GM06990 (cell line): ENCODE results near the gene GALK2.

Experiments used
- DNase-seq: peaks from one replicate; pipeline ENCODE4 v3.0.0-alpha.2; 2011; ENCODE audit not compliant: insufficient read length; ENCODE audit errors: extremely low read depth
- H3K27me3 ChIP-seq: replicated peaks from 2 replicates; pipeline ENCODE4 v1.6.0; 2011; ENCODE audit warnings: low read length; ENCODE audit not compliant: control insufficient read depth, insufficient read depth
- H3K36me3 ChIP-seq: 2 replicates; pipeline ENCODE4 v1.5.1; 2011; ENCODE audit warnings: low read length; ENCODE audit not compliant: control insufficient read depth, insufficient read depth
- H3K4me3 ChIP-seq: replicated peaks from 2 replicates; pipeline ENCODE4 v1.5.1; 2011; ENCODE audit warnings: low read depth, mild to moderate bottlenecking, control low read depth, low read length
- TF ChIP-seq, protein P1 (sequence below): IDR thresholded peaks from 2 replicates; pipeline ENCODE4 v1.5.1; 2011; ENCODE audit warnings: low read length, control low read depth, mild to moderate bottlenecking, inconsistent platforms; ENCODE audit not compliant: insufficient read depth, poor library complexity, severe bottlenecking

Gene GALK2

DNA sequence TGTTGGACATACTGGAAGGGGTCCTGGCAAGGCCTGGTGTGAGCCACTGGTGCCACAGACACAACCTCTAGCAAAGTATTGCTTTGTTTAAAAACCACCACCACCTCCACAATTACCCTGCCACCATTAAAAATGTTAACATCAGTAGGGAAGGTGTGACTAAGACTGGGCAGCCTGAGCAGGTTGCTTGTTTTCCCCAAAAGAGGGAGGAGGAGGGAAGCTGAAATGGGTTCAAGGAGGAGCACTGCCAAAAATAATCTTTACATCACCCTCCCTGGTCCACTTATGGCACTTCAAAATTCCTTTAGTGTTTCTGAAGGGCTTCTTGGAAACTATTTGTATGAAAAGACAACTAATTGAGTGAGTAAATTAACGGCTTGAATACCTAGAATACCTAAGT lies 153.2 kb downstream of the GALK2 start:
- TF ChIP-seq, protein P1, sequence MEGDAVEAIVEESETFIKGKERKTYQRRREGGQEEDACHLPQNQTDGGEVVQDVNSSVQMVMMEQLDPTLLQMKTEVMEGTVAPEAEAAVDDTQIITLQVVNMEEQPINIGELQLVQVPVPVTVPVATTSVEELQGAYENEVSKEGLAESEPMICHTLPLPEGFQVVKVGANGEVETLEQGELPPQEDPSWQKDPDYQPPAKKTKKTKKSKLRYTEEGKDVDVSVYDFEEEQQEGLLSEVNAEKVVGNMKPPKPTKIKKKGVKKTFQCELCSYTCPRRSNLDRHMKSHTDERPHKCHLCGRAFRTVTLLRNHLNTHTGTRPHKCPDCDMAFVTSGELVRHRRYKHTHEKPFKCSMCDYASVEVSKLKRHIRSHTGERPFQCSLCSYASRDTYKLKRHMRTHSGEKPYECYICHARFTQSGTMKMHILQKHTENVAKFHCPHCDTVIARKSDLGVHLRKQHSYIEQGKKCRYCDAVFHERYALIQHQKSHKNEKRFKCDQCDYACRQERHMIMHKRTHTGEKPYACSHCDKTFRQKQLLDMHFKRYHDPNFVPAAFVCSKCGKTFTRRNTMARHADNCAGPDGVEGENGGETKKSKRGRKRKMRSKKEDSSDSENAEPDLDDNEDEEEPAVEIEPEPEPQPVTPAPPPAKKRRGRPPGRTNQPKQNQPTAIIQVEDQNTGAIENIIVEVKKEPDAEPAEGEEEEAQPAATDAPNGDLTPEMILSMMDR, result no peak
- DNase-seq, result no peak
- H3K36me3 ChIP-seq, result peaks cover 2% of the 10 kb centered on the region
- no peaks in the 10 kb centered on the region for H3K27me3 ChIP-seq
- no peak overlapping the region for H3K4me3 ChIP-seq

DNA sequence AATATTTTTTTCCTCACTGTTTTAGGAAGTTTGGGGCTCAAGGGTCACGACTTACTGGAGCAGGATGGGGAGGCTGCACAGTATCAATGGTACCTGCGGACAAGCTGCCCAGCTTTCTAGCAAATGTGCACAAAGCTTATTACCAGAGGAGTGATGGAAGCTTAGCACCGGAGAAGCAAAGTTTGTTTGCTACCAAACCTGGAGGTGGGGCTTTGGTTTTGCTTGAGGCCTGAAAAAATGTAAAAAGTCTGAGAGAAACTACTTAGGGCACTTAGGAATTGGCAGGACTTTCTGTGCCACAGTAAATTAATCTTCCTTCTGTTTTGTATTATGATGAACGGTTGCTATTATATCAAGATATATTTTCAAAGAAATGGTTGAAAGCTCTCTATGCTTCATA lies 157.9 kb downstream of the GALK2 start:
- TF ChIP-seq, protein P1, result no peak
- Histone ChIP-seq H3K4me3 (no peak overlapping the region), H3K36me3 (no peaks in the 10 kb centered on the region; the same call in 1 of the 2 replicates)

DNA sequence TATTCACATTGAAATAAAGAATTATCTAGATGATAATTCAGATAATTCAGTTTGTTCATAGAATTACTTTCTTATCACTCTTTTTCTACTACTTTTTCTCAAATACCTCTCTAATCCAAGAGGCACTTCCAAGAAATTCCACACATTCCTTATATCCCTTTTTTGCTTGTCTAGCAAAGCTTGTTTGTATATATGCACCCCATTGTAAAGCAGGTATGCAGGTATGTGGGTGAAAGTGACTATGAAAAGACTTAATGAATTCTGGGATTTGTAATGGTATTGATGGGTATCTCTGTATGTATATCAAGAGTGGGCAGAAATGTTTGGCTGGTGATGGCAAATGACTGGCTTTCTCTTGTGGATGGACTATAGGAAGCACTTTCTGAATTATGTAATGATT lies 158.9 kb downstream of the GALK2 start:
- DNase-seq, result no peak
- no peak overlapping the region for H3K4me3 ChIP-seq
- H3K27me3 ChIP-seq, result no peaks in the 10 kb centered on the region
- H3K36me3 ChIP-seq, result no peaks in the 10 kb centered on the region; the same call in 1 of the 2 replicates
- TF ChIP-seq, protein P1, result no peak

More for the DNA sequence above, 157.9 kb downstream of the GALK2 start:
- no peak for DNase-seq
- H3K27me3 ChIP-seq, result no peaks in the 10 kb centered on the region

DNA sequence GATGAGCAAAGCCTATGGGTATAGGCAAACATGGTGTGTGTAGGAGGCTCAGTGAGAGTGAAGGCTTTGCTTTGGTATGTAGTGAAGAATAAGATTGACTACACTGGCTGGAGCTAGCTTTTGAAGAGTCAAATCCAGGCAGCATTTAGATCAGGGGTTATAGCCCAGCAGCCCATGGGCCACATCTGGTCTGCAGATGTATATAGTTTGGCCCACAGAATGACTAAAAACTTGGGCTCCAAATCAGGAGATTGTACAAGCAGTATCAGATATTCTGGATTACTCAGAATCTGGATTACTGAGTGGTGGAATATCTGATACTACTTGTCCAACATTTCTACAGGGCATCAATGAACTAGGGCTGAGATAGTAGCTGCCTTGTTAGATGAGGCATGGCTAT lies 160.1 kb downstream of the GALK2 start:
- TF ChIP-seq, protein P1, result no peak
- no peak overlapping the region for H3K4me3 ChIP-seq
- no peak for DNase-seq
- H3K27me3 ChIP-seq, result no peaks in the 10 kb centered on the region
- H3K36me3 ChIP-seq, result peaks cover 1% of the 10 kb centered on the region; the same call in 1 of the 2 replicates

DNA sequence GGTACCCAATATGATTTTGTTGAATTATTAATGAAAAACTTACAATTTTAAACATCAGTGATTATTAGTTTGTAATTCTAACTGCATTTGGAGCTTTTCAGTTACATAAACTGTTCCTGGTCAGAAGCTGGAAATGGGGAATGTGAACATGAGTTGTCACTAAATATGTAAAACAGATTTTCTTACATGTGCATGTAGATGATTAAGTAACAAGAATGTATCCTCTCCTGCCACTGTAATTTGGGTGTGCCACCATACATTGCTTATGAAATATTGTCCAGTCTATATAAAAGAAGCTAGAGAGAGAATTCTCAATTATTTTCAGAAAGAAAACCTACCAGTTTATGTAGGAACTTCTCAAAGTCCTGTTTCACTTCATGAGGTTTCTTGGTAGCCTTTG lies 161.4 kb downstream of the GALK2 start:
- TF ChIP-seq, protein P1, result no peak
- Histone ChIP-seq H3K36me3 (peaks cover 1% of the 10 kb centered on the region; the same call in 1 of the 2 replicates), H3K4me3 (no peak overlapping the region), H3K27me3 (no peaks in the 10 kb centered on the region)
- no peak for DNase-seq

DNA sequence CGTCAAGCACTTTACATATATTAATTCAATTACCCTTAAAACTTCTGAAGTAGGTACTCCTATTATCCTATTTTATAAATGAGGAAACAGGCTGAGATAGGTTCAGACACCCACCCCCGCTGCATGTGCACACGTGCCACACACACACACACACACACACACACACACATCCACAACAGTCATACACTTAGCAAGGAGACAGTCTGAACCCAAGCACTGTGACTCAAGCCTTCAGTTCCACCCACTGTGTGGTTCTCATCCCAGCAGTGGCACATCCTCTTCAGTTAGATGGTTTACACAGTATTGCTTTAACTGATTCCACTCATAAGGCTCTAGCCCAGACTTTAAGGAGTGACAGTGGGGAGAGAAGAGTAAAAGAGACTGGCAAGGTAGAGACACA lies 161.9 kb downstream of the GALK2 start:
- no peak overlapping the region for H3K4me3 ChIP-seq
- peaks cover 1% of the 10 kb centered on the region; the same call in 1 of the 2 replicates for H3K36me3 ChIP-seq
- TF ChIP-seq, protein P1, result no peak
- DNase-seq, result no peak
- H3K27me3 ChIP-seq, result no peaks in the 10 kb centered on the region
